ENCODE data around the gene HENMT1. TPM values are rescaled to one million over a fixed set of nuclear protein-coding genes. Genes with fewer than 3 reads are reported as not detected.

The HENMT1 gene
- total RNA-seq, 1 experiment from 2014 or later: 6.2 TPM

GRCh38 chr1:108624069-108624468 is 36.8 kb downstream of the HENMT1 start:
- 0 out of 7 replicates have a peak overlapping the region, but pooled peaks of 1 of the 3 experiments have one; percentile 60 for H3K27ac Mint-ChIP-seq

More at GRCh38 chr1:108624069-108624468, 36.8 kb downstream of the HENMT1 start:
- H3K9me3 ChIP-seq (ENCODE audit: control insufficient read depth, low read depth, low read length): no peaks in the 10 kb centered on the region
- H2BK12ac ChIP-seq (ENCODE audit: insufficient read length, low read depth, low read length): no peak overlapping the region
- no peak overlapping the region for H2BK15ac ChIP-seq (ENCODE audit: low read depth, low read length)
- H3K4ac ChIP-seq (ENCODE audit: low read depth, low read length): no peak overlapping the region
- H3K23ac ChIP-seq (ENCODE audit: insufficient read length, low read depth, low read length): no peak overlapping the region
- H3K14ac ChIP-seq (ENCODE audit: insufficient read depth, low read length): no peak overlapping the region
- H3K18ac ChIP-seq (ENCODE audit: insufficient read length, low read depth, low read length): no peak overlapping the region
- H4K20me1 ChIP-seq (ENCODE audit: control insufficient read depth, insufficient read depth, insufficient read length): no peaks in the 10 kb centered on the region
- no peaks in the 10 kb centered on the region; a peak in 1 of 7 replicates for H3K36me3 Mint-ChIP-seq (ENCODE audit: insufficient read depth in 1 of 3, low read depth in 3 of 3)
- no peaks in the 10 kb centered on the region for H3K27me3 ChIP-seq (ENCODE audit: insufficient read depth, low read length)
- H3K4me1 Mint-ChIP-seq: no peaks in the 10 kb centered on the region
- no peak overlapping the region for H4K5ac ChIP-seq (ENCODE audit: insufficient read length, low read depth, low read length)
- no peak overlapping the region for H2BK20ac ChIP-seq (ENCODE audit: low read depth, low read length, poor library complexity, severe bottlenecking)
- H3K56ac ChIP-seq (ENCODE audit: insufficient read length, low read depth, low read length): no peak overlapping the region
- no peak overlapping the region for H2BK5ac ChIP-seq (ENCODE audit: insufficient read length, low read length)
- no peak overlapping the region for H3K9ac ChIP-seq (ENCODE audit: extremely low read depth, insufficient read length, low read length)
- no peaks in the 10 kb centered on the region for H3K4me1 ChIP-seq (ENCODE audit: insufficient read depth, low read length)
- H3K27me3 Mint-ChIP-seq (ENCODE audit: low read depth): no peaks in the 10 kb centered on the region
- H3K79me2 ChIP-seq (ENCODE audit: insufficient read depth, low read length): no peaks in the 10 kb centered on the region
- no peak for DNase-seq
- H2AFZ ChIP-seq (ENCODE audit: low read length): no peak overlapping the region
- H3K79me1 ChIP-seq (ENCODE audit: insufficient read depth, low read depth, low read length, poor library complexity, severe bottlenecking): no peaks in the 10 kb centered on the region
- H3K27ac ChIP-seq (ENCODE audit: insufficient read length, low read depth, low read length): no peak overlapping the region
- WGBS (ENCODE audit: extremely low coverage, insufficient read length, low lambda C conversion rate): no CpG with 5 or more reads among the region's 1 CpG
- H3K4me3 Mint-ChIP-seq: no peak overlapping the region
- no peak overlapping the region for H4K8ac ChIP-seq (replicated peaks; ENCODE audit: insufficient read length, low read depth, low read length)
- TF ChIP-seq, protein P1, sequence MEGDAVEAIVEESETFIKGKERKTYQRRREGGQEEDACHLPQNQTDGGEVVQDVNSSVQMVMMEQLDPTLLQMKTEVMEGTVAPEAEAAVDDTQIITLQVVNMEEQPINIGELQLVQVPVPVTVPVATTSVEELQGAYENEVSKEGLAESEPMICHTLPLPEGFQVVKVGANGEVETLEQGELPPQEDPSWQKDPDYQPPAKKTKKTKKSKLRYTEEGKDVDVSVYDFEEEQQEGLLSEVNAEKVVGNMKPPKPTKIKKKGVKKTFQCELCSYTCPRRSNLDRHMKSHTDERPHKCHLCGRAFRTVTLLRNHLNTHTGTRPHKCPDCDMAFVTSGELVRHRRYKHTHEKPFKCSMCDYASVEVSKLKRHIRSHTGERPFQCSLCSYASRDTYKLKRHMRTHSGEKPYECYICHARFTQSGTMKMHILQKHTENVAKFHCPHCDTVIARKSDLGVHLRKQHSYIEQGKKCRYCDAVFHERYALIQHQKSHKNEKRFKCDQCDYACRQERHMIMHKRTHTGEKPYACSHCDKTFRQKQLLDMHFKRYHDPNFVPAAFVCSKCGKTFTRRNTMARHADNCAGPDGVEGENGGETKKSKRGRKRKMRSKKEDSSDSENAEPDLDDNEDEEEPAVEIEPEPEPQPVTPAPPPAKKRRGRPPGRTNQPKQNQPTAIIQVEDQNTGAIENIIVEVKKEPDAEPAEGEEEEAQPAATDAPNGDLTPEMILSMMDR (conservative IDR thresholded peaks at IDR 0.05): no peak
- no peaks in the 10 kb centered on the region for H3K9me3 Mint-ChIP-seq
- no peak overlapping the region for H2AK5ac ChIP-seq (ENCODE audit: insufficient read length, low read length)
- H3K23me2 ChIP-seq (ENCODE audit: insufficient read length, low read depth, low read length, poor library complexity, severe bottlenecking): no peaks in the 10 kb centered on the region
- H2BK120ac ChIP-seq (ENCODE audit: low read depth, low read length, poor library complexity, severe bottlenecking): no peak overlapping the region
- H4K91ac ChIP-seq (ENCODE audit: insufficient read length, low read depth, low read length): no peak overlapping the region
- no peak overlapping the region for H3K4me2 ChIP-seq (ENCODE audit: insufficient read depth, insufficient read length, low read length)
- no peak overlapping the region for H3T11ph ChIP-seq (ENCODE audit: low read length)

All from H9 (cell line).